Measurements from ENCODE around the gene PARN.
A peak's percentile ranks its signal among the peaks of the same experiment; 100 is the strongest.

PARN gene

GRCh38 chr16:14629612-14629918, 495 bp downstream of the PARN start:
- Histone ChIP-seq H3K27me3 (replicated peaks; ENCODE audit: insufficient read depth, low read length) (no peaks in the 10 kb centered on the region), H3K4me3 (ENCODE audit: low read length) (peak overlapping the region; percentile 93), H3K4me1 (ENCODE audit: low read length) (peaks cover 19% of the 10 kb centered on the region), H3K9ac (ENCODE audit: low read length) (peak overlapping the region; percentile 91), H3K79me2 (ENCODE audit: low read length) (peaks cover 33% of the 10 kb centered on the region), H3K9me2 (replicated peaks; ENCODE audit: insufficient read depth, low read length) (no peaks in the 10 kb centered on the region), H3F3A (ENCODE audit: insufficient read depth, low read length) (peaks cover 15% of the 10 kb centered on the region), H3K27ac (ENCODE audit: low read length) (peak overlapping the region; percentile 66; the same call in 1 of the 2 replicates), H2AFZ (ENCODE audit: low read length) (peak overlapping the region; percentile 79), H3K4me2 (ENCODE audit: low read depth, low read length) (peak overlapping the region; percentile 71), H4K20me1 (ENCODE audit: insufficient read depth, low read length) (no peaks in the 10 kb centered on the region), H3K36me3 (replicated peaks; ENCODE audit: insufficient read depth, low read length) (peaks cover 5% of the 10 kb centered on the region), H3K9me3 (replicated peaks; ENCODE audit: insufficient read depth, low read length) (no peaks in the 10 kb centered on the region; the same call in 1 of the 2 replicates)
- TF ChIP-seq CTCF (IDR thresholded peaks at IDR 0.05; ENCODE audit: low read length) (no peak), EZH2 (optimal IDR thresholded peaks at IDR 0.05; ENCODE audit: low read depth, low read length) (no peak), EZH2phosphoT487 (IDR thresholded peaks at IDR 0.05; ENCODE audit: low read length) (no peak)
- no peak for DNase-seq

GRCh38 chr16:14628806-14629611, 1.1 kb downstream of the PARN start:
- H2AFZ ChIP-seq (ENCODE audit: low read length), result peak overlapping the region; percentile 79
- TF ChIP-seq CTCF (IDR thresholded peaks at IDR 0.05; ENCODE audit: low read length) (no peak), EZH2phosphoT487 (IDR thresholded peaks at IDR 0.05; ENCODE audit: low read length) (no peak), EZH2 (optimal IDR thresholded peaks at IDR 0.05; ENCODE audit: low read depth, low read length) (no peak)
- peak overlapping the region; percentile 66; the same call in 1 of the 2 replicates for H3K27ac ChIP-seq (ENCODE audit: low read length)
- H3K9me2 ChIP-seq (replicated peaks; ENCODE audit: insufficient read depth, low read length), result no peaks in the 10 kb centered on the region
- H3K9me3 ChIP-seq (replicated peaks; ENCODE audit: insufficient read depth, low read length), result no peaks in the 10 kb centered on the region; the same call in 1 of the 2 replicates
- peak overlapping the region; percentile 71 for H3K4me2 ChIP-seq (ENCODE audit: low read depth, low read length)
- peak overlapping the region; percentile 91 for H3K9ac ChIP-seq (ENCODE audit: low read length)
- H3K4me3 ChIP-seq (ENCODE audit: low read length), result peak overlapping the region; percentile 93
- H4K20me1 ChIP-seq (ENCODE audit: insufficient read depth, low read length), result no peaks in the 10 kb centered on the region
- peaks cover 5% of the 10 kb centered on the region for H3K36me3 ChIP-seq (replicated peaks; ENCODE audit: insufficient read depth, low read length)
- peaks cover 15% of the 10 kb centered on the region for H3F3A ChIP-seq (ENCODE audit: insufficient read depth, low read length)
- H3K79me2 ChIP-seq (ENCODE audit: low read length), result peaks cover 27% of the 10 kb centered on the region
- no peak for DNase-seq
- no peaks in the 10 kb centered on the region for H3K27me3 ChIP-seq (replicated peaks; ENCODE audit: insufficient read depth, low read length)
- peaks cover 16% of the 10 kb centered on the region for H3K4me1 ChIP-seq (ENCODE audit: low read length)

- H3K4me2 ChIP-seq (ENCODE audit: low read depth, low read length), result no peak overlapping the region
- H3K9me3 ChIP-seq (replicated peaks; ENCODE audit: insufficient read depth, low read length), result no peaks in the 10 kb centered on the region; the same call in 1 of the 2 replicates
- H3K4me3 ChIP-seq (ENCODE audit: low read length), result no peak overlapping the region
- H3K4me1 ChIP-seq (ENCODE audit: low read length), result peaks cover 14% of the 10 kb centered on the region; the same call in 1 of the 2 replicates
- DNase-seq, result no peak
- H2AFZ ChIP-seq (ENCODE audit: low read length), result no peak overlapping the region
- H3K36me3 ChIP-seq (replicated peaks; ENCODE audit: insufficient read depth, low read length), result peaks cover 5% of the 10 kb centered on the region
- TF ChIP-seq EZH2 (optimal IDR thresholded peaks at IDR 0.05; ENCODE audit: low read depth, low read length), result no peak
- no peak for TF ChIP-seq CTCF (IDR thresholded peaks at IDR 0.05; ENCODE audit: low read length)
- TF ChIP-seq EZH2phosphoT487 (IDR thresholded peaks at IDR 0.05; ENCODE audit: low read length), result no peak
- peaks cover 11% of the 10 kb centered on the region for H3F3A ChIP-seq (ENCODE audit: insufficient read depth, low read length)
- H3K9me2 ChIP-seq (replicated peaks; ENCODE audit: insufficient read depth, low read length), result no peaks in the 10 kb centered on the region
- H3K27ac ChIP-seq (ENCODE audit: low read length), result no peak overlapping the region
- no peak overlapping the region for H3K9ac ChIP-seq (ENCODE audit: low read length)
- H4K20me1 ChIP-seq (ENCODE audit: insufficient read depth, low read length), result no peaks in the 10 kb centered on the region
- no peaks in the 10 kb centered on the region for H3K27me3 ChIP-seq (replicated peaks; ENCODE audit: insufficient read depth, low read length)
- peaks cover 15% of the 10 kb centered on the region for H3K79me2 ChIP-seq (ENCODE audit: low read length)
These were observed 3.0 kb downstream of the PARN start for GRCh38 chr16:14627078-14627477.

Data from MM.1S (cell line).